GM10248 (cell line): ENCODE results near the gene LSMEM2.
A peak's percentile ranks its signal among the peaks of the same experiment; 100 is the strongest.

Source experiments
- CTCF ChIA-PET: fragments of 300-600 bp; sonication (Branson Sonifier 250); formaldehyde crosslinking; extraction: SDS; loops from one replicate; lab custom pipeline; 2021; ENCODE audit warnings: antibody characterized with exemption; lab: Yijun Ruan, JAX
- POLR2A ChIA-PET: fragments of 350-650 bp; sonication (Branson Sonifier 250); formaldehyde crosslinking; extraction: SDS; loops from one replicate; lab custom pipeline; 2020; ENCODE audit warnings: antibody characterized with exemption; lab: Yijun Ruan, JAX
- DNase-seq: peaks from one replicate; pipeline ENCODE4 v3.0.0; 2012; ENCODE audit errors: extremely low spot score
- TF ChIP-seq, protein P1 (sequence below): IDR thresholded peaks from 2 replicates; pipeline ENCODE4 v1.5.1; 2012; ENCODE audit warnings: mild to moderate bottlenecking, low read depth; ENCODE audit errors: extremely low read depth, missing control alignments, control extremely low read depth

Gene LSMEM2

DNA sequence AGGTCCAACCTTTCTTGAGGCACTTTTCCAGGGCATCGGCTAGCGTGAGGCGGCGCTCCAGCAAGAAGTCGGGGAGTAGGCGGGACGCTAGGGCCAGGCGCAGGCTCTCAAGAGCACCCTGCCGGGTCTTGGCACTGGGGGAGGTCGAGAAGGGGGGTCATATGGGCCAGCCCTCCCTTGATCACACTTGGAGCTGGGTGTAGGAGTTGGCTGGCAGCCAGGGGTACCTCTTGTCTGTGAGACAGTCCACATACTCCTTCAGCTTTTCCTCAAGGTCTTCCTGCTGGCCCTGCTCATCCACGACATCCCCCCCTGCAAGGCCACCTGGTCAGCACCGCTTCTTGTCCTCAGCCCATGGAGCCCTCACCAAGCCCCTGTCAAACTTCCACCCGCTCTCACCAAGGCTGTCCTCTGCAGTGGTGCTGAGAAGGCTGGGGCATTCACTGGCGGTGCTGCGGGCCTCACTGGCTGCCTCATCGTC is 11.3 kb downstream of the LSMEM2 start:
- TF ChIP-seq, protein P1, sequence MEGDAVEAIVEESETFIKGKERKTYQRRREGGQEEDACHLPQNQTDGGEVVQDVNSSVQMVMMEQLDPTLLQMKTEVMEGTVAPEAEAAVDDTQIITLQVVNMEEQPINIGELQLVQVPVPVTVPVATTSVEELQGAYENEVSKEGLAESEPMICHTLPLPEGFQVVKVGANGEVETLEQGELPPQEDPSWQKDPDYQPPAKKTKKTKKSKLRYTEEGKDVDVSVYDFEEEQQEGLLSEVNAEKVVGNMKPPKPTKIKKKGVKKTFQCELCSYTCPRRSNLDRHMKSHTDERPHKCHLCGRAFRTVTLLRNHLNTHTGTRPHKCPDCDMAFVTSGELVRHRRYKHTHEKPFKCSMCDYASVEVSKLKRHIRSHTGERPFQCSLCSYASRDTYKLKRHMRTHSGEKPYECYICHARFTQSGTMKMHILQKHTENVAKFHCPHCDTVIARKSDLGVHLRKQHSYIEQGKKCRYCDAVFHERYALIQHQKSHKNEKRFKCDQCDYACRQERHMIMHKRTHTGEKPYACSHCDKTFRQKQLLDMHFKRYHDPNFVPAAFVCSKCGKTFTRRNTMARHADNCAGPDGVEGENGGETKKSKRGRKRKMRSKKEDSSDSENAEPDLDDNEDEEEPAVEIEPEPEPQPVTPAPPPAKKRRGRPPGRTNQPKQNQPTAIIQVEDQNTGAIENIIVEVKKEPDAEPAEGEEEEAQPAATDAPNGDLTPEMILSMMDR = no peak
- DNase-seq = no peak
- ChIA-PET CTCF (interaction anchor here (0.7 to 1.8 kb wide), 4 partner anchors 8 to 64 kb away, joined by 3 to 6 read pairs (median 5); no protein-coding TSS in a partner anchor), POLR2A (no interaction called here)

- ChIA-PET CTCF (interaction anchor here (0.6 to 2.5 kb wide), 6 partner anchors 11 to 98 kb away, joined by 3 to 7 read pairs (median 4); partner anchors contain the start of gene LSMEM2), POLR2A (no interaction called here)
- DNase-seq = peak; percentile 96
- TF ChIP-seq, protein P1 = no peak
Observed at GRCh38 chr3:50292159-50293078, 13.5 kb downstream of the LSMEM2 start, which contains the start of gene IFRD2. IFRD2 (minus strand) TSS chr3:50292429; CDS start chr3:50292274, 155 bp downstream.

- ChIA-PET POLR2A (no interaction called here), CTCF (interaction anchor here (1.6 to 2.5 kb wide), 4 partner anchors 12 to 99 kb away, joined by 3 to 8 read pairs (median 7); no protein-coding TSS in a partner anchor)
- TF ChIP-seq, protein P1 = no peak
- DNase-seq = no peak
Observed at GRCh38 chr3:50293079-50293801, 14.4 kb downstream of the LSMEM2 start.

- POLR2A ChIA-PET = no interaction called here
Observed at GRCh38 chr3:50294089-50294488, 15.2 kb downstream of the LSMEM2 start.

GRCh38 chr3:50294492-50295403 is 15.9 kb downstream of the LSMEM2 start:
- POLR2A ChIA-PET = no interaction called here
- no peak for DNase-seq
- TF ChIP-seq, protein P1 = no peak
- CTCF ChIA-PET = interaction anchor here (1.2 to 2.3 kb wide), 4 partner anchors 11 to 35 kb away, joined by 3 to 8 read pairs (median 4); no protein-coding TSS in a partner anchor

More at GRCh38 chr3:50294089-50294488, 15.2 kb downstream of the LSMEM2 start:
- CTCF ChIA-PET = interaction anchor here (2.3 kb wide), 1 partner anchor 35 kb away, joined by 8 read pairs; no protein-coding TSS in a partner anchor
- TF ChIP-seq, protein P1 = no peak
- no peak for DNase-seq
